Mucosa of descending colon (tissue), 3 donors: Measurements from ENCODE around the gene SIGLEC7. TPM values are rescaled to one million over a fixed set of nuclear protein-coding genes. Genes with fewer than 3 reads are reported as not detected.
A peak's percentile ranks its signal among the peaks of the same experiment; 100 is the strongest.

Experiments used
- ATAC-seq: fragments of 200-7000 bp; cut with Tn5 transposase; one replicate; pipeline ENCODE4 v1.9.1; 2020; ENCODE audit warnings: mild to moderate bottlenecking, moderate library complexity
- DNase-seq, 3 donors: peaks; one replicate each; pipeline ENCODE4 v3.0.0-alpha.2; 2020
- H3K36me3 ChIP-seq: fragments of 200-600 bp; one replicate; pipeline ENCODE4 v1.8.0; 2021; ENCODE audit warnings: low read depth, mild to moderate bottlenecking
- H3K4me1 ChIP-seq: fragments of 200-600 bp; one replicate; pipeline ENCODE4 v1.8.0; 2021; ENCODE audit warnings: low read depth, mild to moderate bottlenecking
- H3K4me3 ChIP-seq: fragments of 200-600 bp; one replicate; pipeline ENCODE4 v1.8.0; 2021; ENCODE audit warnings: mild to moderate bottlenecking
- H3K9me3 ChIP-seq: fragments of 200-600 bp; one replicate; pipeline ENCODE4 v1.8.0; 2021; ENCODE audit warnings: mild to moderate bottlenecking
- intact Hi-C, 2 donors: fragments of 100-400 bp; cut with DNase I in 1 of 2; cut with micrococcal nuclease in 1 of 2; formaldehyde crosslinking; loops; one replicate each; pipeline versions ENCODE4 v1.11.0 to v1.11.1; 2022; cut with DNase I, micrococcal nuclease
- total RNA-seq, 3 donors: library from RNA; stranded (reverse); fragmentation: NEBNext Ultra II Directional in 2 of 3; extraction: Animal tissue kit (Norgen Biotek cat#: 25700) in 2 of 3; gene quantifications; one replicate each; pipeline versions ENCODE4 v1.2.1 to v1.2.4, GENCODE V29; 2021 to 2023
- TF ChIP-seq, protein P1 (sequence below): fragments of 200-600 bp; IDR thresholded peaks from one replicate; pipeline ENCODE4 v1.8.0; 2022; ENCODE audit warnings: antibody characterized with exemption, mild to moderate bottlenecking
- donor health status: DM: no; HTN: no; CAD: no; lungs with moderate emphysema.
- donor health status: DM: no; HTN: no; CAD: no.
- donor health status: DM: no; HTN: yes; CAD: no.

Gene SIGLEC7
- total RNA-seq, 3 donors from 2014 or later = 1.2 to 2.5 (median 1.4) TPM

DNA sequence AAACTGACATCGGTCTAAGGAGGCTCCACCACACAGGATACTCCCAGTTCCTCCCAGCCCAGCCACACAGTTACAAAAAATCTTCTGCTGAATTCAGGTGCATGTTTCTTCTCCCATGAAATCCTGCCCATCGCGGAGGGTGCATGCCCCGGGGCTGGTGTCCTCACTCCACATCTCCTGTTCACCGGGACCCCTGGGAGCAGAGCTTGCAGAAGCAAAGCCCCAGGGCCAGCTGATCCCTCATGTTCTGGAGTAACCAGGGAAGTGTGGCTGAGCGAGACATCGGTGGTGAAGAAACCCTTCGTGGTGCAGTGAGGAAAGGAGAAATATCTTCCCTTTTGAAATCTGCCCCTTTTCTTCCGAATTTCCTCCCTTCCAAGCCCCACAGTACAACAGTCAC, 18.3 kb upstream of the SIGLEC7 start:
- intact Hi-C loops = no loop called here

DNA sequence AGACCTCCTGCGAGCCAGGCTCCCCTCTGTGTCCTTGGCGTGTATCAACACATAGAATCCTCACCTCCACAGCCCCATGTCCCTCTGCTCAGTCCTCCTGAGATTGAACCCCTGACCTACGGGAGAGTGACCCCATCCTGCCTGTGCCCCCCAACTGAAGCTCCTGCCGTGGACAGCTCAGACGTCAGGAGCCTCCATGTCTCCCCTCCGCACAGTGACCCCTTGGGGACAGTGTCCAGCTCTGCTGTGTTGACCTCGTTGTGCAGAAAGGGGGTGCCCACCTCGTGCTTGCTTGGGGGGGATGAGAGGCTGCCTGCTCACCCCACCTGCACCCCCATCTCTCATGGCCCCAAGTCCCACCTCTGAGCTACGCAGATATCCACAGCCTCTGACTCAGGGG, 17.9 kb upstream of the SIGLEC7 start:
- Histone ChIP-seq H3K4me1 (peaks cover 4% of the 10 kb centered on the region), H3K9me3 (no peaks in the 10 kb centered on the region), H3K4me3 (no peak overlapping the region), H3K36me3 (no peaks in the 10 kb centered on the region)
- TF ChIP-seq, protein P1, sequence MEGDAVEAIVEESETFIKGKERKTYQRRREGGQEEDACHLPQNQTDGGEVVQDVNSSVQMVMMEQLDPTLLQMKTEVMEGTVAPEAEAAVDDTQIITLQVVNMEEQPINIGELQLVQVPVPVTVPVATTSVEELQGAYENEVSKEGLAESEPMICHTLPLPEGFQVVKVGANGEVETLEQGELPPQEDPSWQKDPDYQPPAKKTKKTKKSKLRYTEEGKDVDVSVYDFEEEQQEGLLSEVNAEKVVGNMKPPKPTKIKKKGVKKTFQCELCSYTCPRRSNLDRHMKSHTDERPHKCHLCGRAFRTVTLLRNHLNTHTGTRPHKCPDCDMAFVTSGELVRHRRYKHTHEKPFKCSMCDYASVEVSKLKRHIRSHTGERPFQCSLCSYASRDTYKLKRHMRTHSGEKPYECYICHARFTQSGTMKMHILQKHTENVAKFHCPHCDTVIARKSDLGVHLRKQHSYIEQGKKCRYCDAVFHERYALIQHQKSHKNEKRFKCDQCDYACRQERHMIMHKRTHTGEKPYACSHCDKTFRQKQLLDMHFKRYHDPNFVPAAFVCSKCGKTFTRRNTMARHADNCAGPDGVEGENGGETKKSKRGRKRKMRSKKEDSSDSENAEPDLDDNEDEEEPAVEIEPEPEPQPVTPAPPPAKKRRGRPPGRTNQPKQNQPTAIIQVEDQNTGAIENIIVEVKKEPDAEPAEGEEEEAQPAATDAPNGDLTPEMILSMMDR = no peak
- ATAC-seq (no peak), DNase-seq (peak in 1 of 3 donors; percentile 33)
- intact Hi-C loops = no loop called here

More for the DNA sequence above, 18.3 kb upstream of the SIGLEC7 start:
- no peak for ATAC-seq
- TF ChIP-seq, protein P1 = no peak
- Histone ChIP-seq H3K36me3 (no peaks in the 10 kb centered on the region), H3K4me3 (no peak overlapping the region), H3K9me3 (no peaks in the 10 kb centered on the region), H3K4me1 (peaks cover 3% of the 10 kb centered on the region)
- peak in 1 of 3 donors; percentile 41 for DNase-seq

DNA sequence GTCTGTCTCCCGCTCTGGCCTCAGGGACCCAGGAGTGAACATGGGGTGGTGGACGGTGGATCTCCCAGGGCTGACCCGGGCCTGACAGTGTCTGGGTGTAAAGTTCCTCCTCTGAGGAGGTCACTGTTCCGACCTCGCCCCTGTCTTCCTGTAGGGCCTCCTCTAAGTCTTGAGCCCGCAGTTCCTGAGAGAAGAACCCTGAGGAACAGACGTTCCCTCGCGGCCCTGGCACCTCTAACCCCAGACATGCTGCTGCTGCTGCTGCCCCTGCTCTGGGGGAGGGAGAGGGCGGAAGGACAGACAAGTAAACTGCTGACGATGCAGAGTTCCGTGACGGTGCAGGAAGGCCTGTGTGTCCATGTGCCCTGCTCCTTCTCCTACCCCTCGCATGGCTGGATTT, 17.4 kb upstream of the SIGLEC7 start, which contains the start of gene SIGLEC9:
Gene SIGLEC9 (plus strand): TSS at position 178 of the 400 bp plus-strand sequence. CDS start 69 bp downstream, at position 247.
- DNase-seq = peak in 2 of 3 donors; percentile 30 to 69
- Histone ChIP-seq H3K4me3 (no peak within 1 kb of the TSS), H3K36me3 (no peaks in the 10 kb centered on the region), H3K4me1 (peaks cover 4% of the 10 kb centered on the region), H3K9me3 (no peaks in the 10 kb centered on the region)
- TF ChIP-seq, protein P1 = no peak
- intact Hi-C loops = no loop called here
- ATAC-seq = peak; percentile 13

DNA sequence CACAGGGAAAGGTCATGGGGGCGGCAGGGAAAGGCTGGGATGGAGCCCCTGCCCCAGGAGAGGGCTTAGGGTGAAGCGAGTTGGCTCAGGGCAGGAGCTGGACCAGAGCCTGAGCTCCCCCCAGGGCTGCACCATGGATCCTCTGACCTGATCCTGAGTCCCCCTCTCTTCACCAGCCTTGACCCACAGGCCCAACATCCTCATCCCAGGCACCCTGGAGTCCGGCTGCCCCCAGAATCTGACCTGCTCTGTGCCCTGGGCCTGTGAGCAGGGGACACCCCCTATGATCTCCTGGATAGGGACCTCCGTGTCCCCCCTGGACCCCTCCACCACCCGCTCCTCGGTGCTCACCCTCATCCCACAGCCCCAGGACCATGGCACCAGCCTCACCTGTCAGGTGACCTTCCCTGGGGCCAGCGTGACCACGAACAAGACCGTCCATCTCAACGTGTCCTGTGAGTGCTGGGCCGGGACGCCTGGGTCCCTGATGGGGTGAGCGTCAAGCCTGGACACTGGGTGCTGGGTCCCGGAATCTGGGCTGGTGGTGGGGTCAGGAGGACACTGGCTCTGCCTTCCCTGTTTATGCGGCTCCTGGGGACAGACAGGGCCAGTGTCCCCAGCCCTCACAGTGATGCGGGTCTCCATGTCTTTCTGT, 16.6 kb upstream of the SIGLEC7 start:
- peaks cover 4% of the 10 kb centered on the region for H3K4me1 ChIP-seq
- peak in 2 of 3 donors; percentile 23 to 47 for DNase-seq
- intact Hi-C loops = no loop called here
- no peak for ATAC-seq
- H3K4me3 ChIP-seq = no peak overlapping the region
- TF ChIP-seq, protein P1 = no peak
- H3K36me3 ChIP-seq = no peaks in the 10 kb centered on the region
- H3K9me3 ChIP-seq = no peaks in the 10 kb centered on the region

DNA sequence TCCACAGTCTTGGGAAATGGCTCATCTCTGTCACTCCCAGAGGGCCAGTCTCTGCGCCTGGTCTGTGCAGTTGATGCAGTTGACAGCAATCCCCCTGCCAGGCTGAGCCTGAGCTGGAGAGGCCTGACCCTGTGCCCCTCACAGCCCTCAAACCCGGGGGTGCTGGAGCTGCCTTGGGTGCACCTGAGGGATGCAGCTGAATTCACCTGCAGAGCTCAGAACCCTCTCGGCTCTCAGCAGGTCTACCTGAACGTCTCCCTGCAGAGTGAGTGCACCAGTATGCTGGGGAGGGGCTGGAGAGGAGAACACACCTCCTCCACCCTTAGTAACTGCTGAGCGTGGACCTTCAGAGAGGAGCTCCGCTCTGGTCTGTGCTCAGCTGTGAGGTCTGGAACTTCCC, 15.1 kb upstream of the SIGLEC7 start:
- TF ChIP-seq, protein P1 = no peak
- Histone ChIP-seq H3K9me3 (no peaks in the 10 kb centered on the region), H3K4me1 (peaks cover 4% of the 10 kb centered on the region), H3K36me3 (no peaks in the 10 kb centered on the region), H3K4me3 (no peak overlapping the region)
- DNase-seq = peak in 2 of 3 donors; percentile 22 to 37
- ATAC-seq = no peak
- intact Hi-C loops = no loop called here
